Retina (tissue), 1 donor: ENCODE results near the gene ZDHHC24.
A peak's percentile ranks its signal among the peaks of the same experiment; 100 is the strongest.
"Not testable (repeated sequence)": the region's sequence is repeated elsewhere in the genome, so short reads cannot be mapped to it uniquely, and the experiment has no call there.

Experiments
- DNase-seq: peaks from one replicate; pipeline ENCODE4 v3.0.0-alpha.2; 2016

ZDHHC24 gene

GRCh38 chr11:66543263-66544107, 2.4 kb downstream of the ZDHHC24 start:
- peak; percentile 78 for DNase-seq

GRCh38 chr11:66542362-66542761, 3.5 kb downstream of the ZDHHC24 start:
- DNase-seq, result no peak

- DNase-seq, result no peak
Observed at GRCh38 chr11:66541892-66542291, 4.0 kb downstream of the ZDHHC24 start.

GRCh38 chr11:66540598-66540997, 5.2 kb downstream of the ZDHHC24 start:
- DNase-seq, result not testable (repeated sequence)

- no peak for DNase-seq
Observed at GRCh38 chr11:66539870-66540213, 6.0 kb downstream of the ZDHHC24 start.

- no peak for DNase-seq
Observed at GRCh38 chr11:66539170-66539869, 6.5 kb downstream of the ZDHHC24 start.

GRCh38 chr11:66532784-66533183, 13.1 kb downstream of the ZDHHC24 start:
- DNase-seq, result no peak

GRCh38 chr11:66531841-66532240, 14.0 kb downstream of the ZDHHC24 start:
- DNase-seq, result no peak

GRCh38 chr11:66530927-66531709, 14.7 kb downstream of the ZDHHC24 start:
- no peak for DNase-seq

GRCh38 chr11:66529655-66530054, 16.2 kb downstream of the ZDHHC24 start:
- DNase-seq, result no peak

GRCh38 chr11:66529069-66529468, 16.8 kb downstream of the ZDHHC24 start:
- no peak for DNase-seq

- DNase-seq, result no peak
Observed at GRCh38 chr11:66524304-66525040, 21.4 kb downstream of the ZDHHC24 start.

GRCh38 chr11:66523611-66524010, 22.2 kb downstream of the ZDHHC24 start:
- DNase-seq, result no peak

- DNase-seq, result no peak
Observed at GRCh38 chr11:66510990-66511339, 34.9 kb downstream of the ZDHHC24 start.

- DNase-seq, result peak; percentile 94
Observed at GRCh38 chr11:66510271-66510989, 35.4 kb downstream of the ZDHHC24 start, which contains the start of gene BBS1. BBS1 (plus strand) TSS chr11:66510635; CDS start chr11:66510660, 25 bp downstream.

- no peak for DNase-seq
Observed at GRCh38 chr11:66509131-66509561, 36.7 kb downstream of the ZDHHC24 start.

- DNase-seq, result no peak
Observed at GRCh38 chr11:66505276-66505816, 40.5 kb downstream of the ZDHHC24 start.

- DNase-seq, result no peak
Observed at GRCh38 chr11:66498506-66498905, 47.3 kb downstream of the ZDHHC24 start.

GRCh38 chr11:66497206-66497605, 48.6 kb downstream of the ZDHHC24 start:
- no peak for DNase-seq

- no peak for DNase-seq
Observed at GRCh38 chr11:66495401-66495854, 50.4 kb downstream of the ZDHHC24 start.

- no peak for DNase-seq
Observed at GRCh38 chr11:66494935-66495334, 50.9 kb downstream of the ZDHHC24 start.

- DNase-seq, result no peak
Observed at GRCh38 chr11:66494458-66494857, 51.4 kb downstream of the ZDHHC24 start.
